SK-N-SH (cell line): ENCODE measurements around the gene AHNAK2. TPM values are rescaled to one million over a fixed set of nuclear protein-coding genes. Genes with fewer than 3 reads are reported as not detected.

Experiments
- CHD2 ChIP-seq: fragments of 150-350 bp; IDR thresholded peaks from 2 replicates; pipeline ENCODE4 v1.6.1; 2018; ENCODE audit warnings: low read length; ENCODE audit not compliant: partially characterized antibody
- ELF1 ChIP-seq: IDR thresholded peaks from 2 replicates; pipeline ENCODE4 v1.4.0; 2012
- EP300 ChIP-seq, 2 experiments: IDR thresholded peaks; 2 replicates each; pipeline versions ENCODE4 v1.4.0 to v1.6.1; 2012; ENCODE audit warnings: borderline replicate concordance in 1 of 2, low read depth in 1 of 2, low read length in 1 of 2
- FOSL2 ChIP-seq: IDR thresholded peaks from 2 replicates; pipeline ENCODE4 v1.4.0; 2012; ENCODE audit warnings: low read depth, mild to moderate bottlenecking, moderate library complexity, borderline replicate concordance
- FOXM1 ChIP-seq: IDR thresholded peaks from 2 replicates; pipeline ENCODE4 v1.4.0; 2012; ENCODE audit warnings: low read depth, mild to moderate bottlenecking
- GABPA ChIP-seq: IDR thresholded peaks from 2 replicates; pipeline ENCODE4 v1.4.0; 2012; ENCODE audit warnings: low read depth, mild to moderate bottlenecking
- IRF3 ChIP-seq: fragments of 150-350 bp; IDR thresholded peaks from 2 replicates; pipeline ENCODE4 v1.6.1; 2016; ENCODE audit warnings: mild to moderate bottlenecking, low read depth, low read length
- JUND ChIP-seq: IDR thresholded peaks from 2 replicates; pipeline ENCODE4 v1.4.0; 2012
- PBX3 ChIP-seq: IDR thresholded peaks from 2 replicates; pipeline ENCODE4; 2012
- POLR2AphosphoS5 ChIP-seq: IDR thresholded peaks from 2 replicates; pipeline ENCODE4 v1.6.1; 2012; ENCODE audit warnings: low read depth, low read length
- RAD21 ChIP-seq: IDR thresholded peaks from 2 replicates; pipeline ENCODE4 v1.6.1; 2012; ENCODE audit warnings: mild to moderate bottlenecking, low read length
- RCOR1 ChIP-seq: fragments of 150-350 bp; IDR thresholded peaks from 2 replicates; pipeline ENCODE4 v1.6.1; 2017; ENCODE audit warnings: antibody characterized with exemption, low read length
- REST ChIP-seq: IDR thresholded peaks from 2 replicates; pipeline ENCODE4 v1.6.1; 2012; ENCODE audit warnings: mild to moderate bottlenecking, low read depth, low read length, moderate library complexity
- SMC3 ChIP-seq: IDR thresholded peaks from 2 replicates; pipeline ENCODE4 v1.6.1; 2012; ENCODE audit warnings: low read depth, low read length, improper control_type of control experiment
- TAF1 ChIP-seq: IDR thresholded peaks from 2 replicates; pipeline ENCODE4 v1.6.1; 2012; ENCODE audit warnings: low read depth, mild to moderate bottlenecking, low read length, moderate library complexity, borderline replicate concordance
- TCF12 ChIP-seq: IDR thresholded peaks from 2 replicates; pipeline ENCODE4 v1.4.0; 2012
- USF1 ChIP-seq: IDR thresholded peaks from 2 replicates; pipeline ENCODE4 v1.4.0; 2012; ENCODE audit warnings: low read depth, borderline replicate concordance
- USF2 ChIP-seq: fragments of 150-350 bp; IDR thresholded peaks from 2 replicates; pipeline ENCODE4 v1.6.1; 2017; ENCODE audit warnings: antibody characterized with exemption, low read length, low read depth, borderline replicate concordance
- polyA plus RNA-seq, 3 experiments: library from polyadenylated mRNA; depleted of rRNA; stranded (reverse); fragments of >200 nt; gene quantifications; 2 replicates each; pipeline ENCODE4 v1.2.3, GENCODE V29; 2012

AHNAK2 gene
- polyA plus RNA-seq, 1 of the 3 experiments (the other 2 are of a cell fraction): 33.5 TPM

- TF ChIP-seq IRF3 (no peak), PBX3 (peak; percentile 52), FOXM1 (no peak), TCF12 (no peak), USF1 (no peak), REST (no peak), JUND (no peak), GABPA (no peak), EP300 (IDR thresholded peaks at IDR 0.05; ENCODE audit: borderline replicate concordance in 1 of 2, low read depth in 1 of 2, low read length in 1 of 2) (peak in 1 of 2 experiments; percentile 27; a peak in 1 of 4 replicates), TAF1 (no peak), RAD21 (peak; percentile 14; the same call in 1 of the 2 replicates), FOSL2 (no peak), SMC3 (peak; percentile 18; the same call in 1 of the 2 replicates), POLR2AphosphoS5 (no peak), ELF1 (no peak), CHD2 (peak; percentile 26), USF2 (no peak), RCOR1 (no peak)
- TF ChIP-seq, all 33 proteins: peak for 7
These were observed 35.1 kb upstream of the AHNAK2 start (continued) for GRCh38 chr14:105013150-105013785.
